Bronchial epithelial cell (primary cell): ENCODE data around the gene CLN3. TPM values are rescaled to one million over a fixed set of nuclear protein-coding genes. Genes with fewer than 3 reads are reported as not detected.
"Not testable (repeated sequence)": the region's sequence is repeated elsewhere in the genome, so short reads cannot be mapped to it uniquely, and the experiment has no call there.

Experiments
- DNase-seq: peaks from one replicate; pipeline ENCODE4 v3.0.0-alpha.2; 2010; ENCODE audit warnings: low read depth
- FAIRE-seq: peaks from 2 replicates; lab custom pipeline; 2011; peaks lifted over from hg19 to GRCh38; lab: Jason Lieb, UNC
- H3K27me3 ChIP-seq: 2 replicates; pipeline ENCODE4 v1.5.1; 2011; ENCODE audit warnings: low read length; ENCODE audit not compliant: control insufficient read depth, insufficient read depth
- H3K36me3 ChIP-seq: 2 replicates; pipeline ENCODE4 v1.5.1; 2011; ENCODE audit warnings: low read length; ENCODE audit not compliant: control insufficient read depth, insufficient read depth
- H3K4me3 ChIP-seq: 2 replicates; pipeline ENCODE4 v1.5.1; 2011; ENCODE audit warnings: mild to moderate bottlenecking, low read depth, low read length, control low read depth
- CTCF ChIP-seq: IDR thresholded peaks from 2 replicates; pipeline ENCODE4 v1.5.1; 2011; ENCODE audit warnings: mild to moderate bottlenecking, moderate library complexity, low read length, control low read depth, inconsistent platforms; ENCODE audit not compliant: insufficient read depth, severe bottlenecking
- total RNA-seq: library from RNA; depleted of rRNA; stranded (reverse); fragments of >200 nt; gene quantifications from 2 replicates; pipeline ENCODE4 v1.2.1, GENCODE V29; 2014

CLN3 gene
- total RNA-seq, 1 donor from 2014 or later, result 9.5 TPM

DNA sequence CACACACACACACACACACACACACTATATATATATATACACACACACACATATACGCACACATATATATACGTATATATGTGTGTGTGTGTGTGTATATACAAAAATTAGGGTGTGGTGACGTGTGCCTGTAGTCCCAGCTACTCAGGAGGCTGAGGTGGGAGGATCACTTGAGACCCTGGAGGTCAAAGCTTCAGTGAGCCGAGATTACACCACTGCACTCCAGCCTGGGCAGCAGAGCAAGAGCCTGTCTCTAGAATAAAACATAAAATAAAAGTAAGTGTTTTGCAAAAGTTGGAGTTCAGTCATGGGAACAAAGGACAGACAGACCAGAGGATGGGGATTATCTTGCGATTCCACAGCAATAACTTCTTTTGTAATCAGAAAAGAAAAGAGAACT is 36.1 kb upstream of the CLN3 start:
- no peak for TF ChIP-seq CTCF
- H3K36me3 ChIP-seq, result no peaks in the 10 kb centered on the region
- FAIRE-seq (no peak), DNase-seq (no peak)
- H3K4me3 ChIP-seq, result no peak overlapping the region
- H3K27me3 ChIP-seq, result no peaks in the 10 kb centered on the region

GRCh38 chr16:28527100-28527785 is 35.4 kb upstream of the CLN3 start:
- H3K4me3 ChIP-seq, FAIRE-seq, DNase-seq, H3K27me3 ChIP-seq, H3K36me3 ChIP-seq: not testable (repeated sequence)

- DNase-seq (no peak), FAIRE-seq (no peak)
- H3K4me3 ChIP-seq, result no peak overlapping the region
- H3K27me3 ChIP-seq, result no peaks in the 10 kb centered on the region
- TF ChIP-seq CTCF, result no peak
- H3K36me3 ChIP-seq, result no peaks in the 10 kb centered on the region
Measured at GRCh38 chr16:28526201-28527099, 34.6 kb upstream of the CLN3 start.

DNA sequence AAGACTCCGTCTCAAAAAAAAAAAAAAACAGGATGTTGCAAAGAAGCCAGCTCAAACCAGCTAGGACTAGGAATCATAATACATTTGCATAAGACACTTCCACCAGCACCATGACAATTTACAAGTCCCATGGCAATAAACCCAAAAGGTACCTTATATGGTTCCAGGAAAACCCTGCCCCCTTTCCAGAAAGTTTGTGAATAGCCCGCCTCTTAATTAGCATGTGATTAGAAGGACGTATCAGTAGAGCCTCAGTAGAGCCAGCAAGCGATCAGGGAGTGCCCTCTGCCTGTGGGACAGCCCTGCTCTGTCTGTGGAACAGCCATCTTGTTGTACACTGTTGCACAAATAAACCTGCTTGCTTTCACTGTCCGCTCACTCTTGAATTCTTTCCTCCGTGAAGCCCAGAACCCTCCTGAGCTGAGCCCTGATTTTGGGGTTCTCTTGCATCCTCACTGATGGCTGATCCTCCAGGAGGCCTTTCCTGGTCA is 32.9 kb upstream of the CLN3 start:
- H3K27me3 ChIP-seq, result no peaks in the 10 kb centered on the region
- FAIRE-seq (no peak), DNase-seq (no peak)
- no peaks in the 10 kb centered on the region for H3K36me3 ChIP-seq
- no peak for TF ChIP-seq CTCF
- no peak overlapping the region for H3K4me3 ChIP-seq

DNA sequence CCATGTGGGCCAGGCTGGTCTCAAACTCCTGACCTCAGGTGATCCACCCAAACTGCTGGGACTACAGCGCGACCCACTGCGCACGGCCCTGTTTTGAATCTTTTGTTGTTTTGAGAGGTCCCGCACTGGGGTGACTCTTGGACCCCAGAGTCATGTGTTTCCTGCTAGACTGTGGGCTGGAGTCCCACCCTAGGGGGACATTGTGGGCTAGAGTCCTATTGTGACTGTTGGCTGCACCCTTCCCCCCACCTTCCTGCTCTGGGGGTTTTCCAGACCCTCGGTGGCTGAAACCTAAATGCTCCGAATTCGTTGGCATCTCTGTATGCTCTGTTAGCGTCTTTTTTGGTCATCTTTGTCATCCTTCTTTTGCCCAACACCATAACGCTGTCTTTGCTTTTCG is 30.9 kb upstream of the CLN3 start:
- FAIRE-seq (no peak), DNase-seq (no peak)
- Histone ChIP-seq H3K4me3 (no peak overlapping the region), H3K36me3 (no peaks in the 10 kb centered on the region), H3K27me3 (no peaks in the 10 kb centered on the region)
- no peak for TF ChIP-seq CTCF

- no peak for TF ChIP-seq CTCF
- FAIRE-seq (no peak), DNase-seq (no peak)
- no peaks in the 10 kb centered on the region for H3K27me3 ChIP-seq
- no peak overlapping the region for H3K4me3 ChIP-seq
- no peaks in the 10 kb centered on the region for H3K36me3 ChIP-seq
Measured at GRCh38 chr16:28521436-28521835, 29.6 kb upstream of the CLN3 start.
